Stimulated activated CD4-positive, alpha-beta T cell treated with anti-CD3 and anti-CD28 coated beads, Interleukin-4, amount 100 ng/mL, for 1 hour (primary cell): ENCODE data around the gene RAP1GAP2.
"Not testable (repeated sequence)": the region's sequence is repeated elsewhere in the genome, so short reads cannot be mapped to it uniquely, and the experiment has no call there.

ENCODE experiments used
- DNase-seq: peaks from one replicate; pipeline ENCODE4 v3.0.0-alpha.2; 2020

RAP1GAP2 gene

DNA sequence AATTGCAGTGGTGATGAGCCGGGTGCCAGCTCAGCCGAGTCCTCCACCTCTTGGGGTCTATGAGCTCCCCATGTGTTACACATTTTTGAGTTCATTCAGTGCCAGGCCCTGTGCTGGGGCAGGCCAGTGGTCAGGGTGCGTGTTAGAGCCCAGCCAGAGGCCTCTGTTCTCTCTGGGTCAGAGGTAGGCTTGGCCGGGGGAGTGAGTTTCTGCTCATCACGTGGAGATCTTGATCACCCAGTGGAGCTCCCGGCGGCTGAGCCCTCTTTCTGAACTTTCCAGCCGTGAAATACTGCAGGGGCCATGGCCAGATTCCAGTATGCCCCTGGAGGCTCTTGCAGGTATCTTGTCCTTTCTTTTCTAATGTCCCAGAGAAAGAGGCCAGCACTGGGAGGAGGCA is 93.0 kb downstream of the RAP1GAP2 start:
- no peak for DNase-seq

DNA sequence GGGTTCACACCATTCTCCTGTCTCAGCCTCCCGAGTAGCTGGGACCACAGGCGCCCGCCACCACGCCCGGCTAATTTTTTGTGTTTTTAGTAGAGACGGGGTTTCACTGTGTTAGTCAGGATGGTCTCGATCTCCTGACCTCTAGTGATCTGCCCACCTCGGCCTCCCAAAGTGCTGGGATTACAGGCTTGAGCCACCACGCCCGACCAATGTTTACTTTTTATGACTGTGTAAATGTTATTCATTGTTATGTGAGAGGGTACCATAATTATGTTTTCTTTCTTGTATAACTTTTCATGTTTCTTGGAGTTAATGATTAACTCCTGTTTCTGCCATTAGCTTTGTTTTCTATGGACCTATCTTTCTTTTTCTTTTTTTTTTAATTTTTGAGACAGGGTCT is 94.5 kb downstream of the RAP1GAP2 start:
- not testable (repeated sequence) for DNase-seq

DNA sequence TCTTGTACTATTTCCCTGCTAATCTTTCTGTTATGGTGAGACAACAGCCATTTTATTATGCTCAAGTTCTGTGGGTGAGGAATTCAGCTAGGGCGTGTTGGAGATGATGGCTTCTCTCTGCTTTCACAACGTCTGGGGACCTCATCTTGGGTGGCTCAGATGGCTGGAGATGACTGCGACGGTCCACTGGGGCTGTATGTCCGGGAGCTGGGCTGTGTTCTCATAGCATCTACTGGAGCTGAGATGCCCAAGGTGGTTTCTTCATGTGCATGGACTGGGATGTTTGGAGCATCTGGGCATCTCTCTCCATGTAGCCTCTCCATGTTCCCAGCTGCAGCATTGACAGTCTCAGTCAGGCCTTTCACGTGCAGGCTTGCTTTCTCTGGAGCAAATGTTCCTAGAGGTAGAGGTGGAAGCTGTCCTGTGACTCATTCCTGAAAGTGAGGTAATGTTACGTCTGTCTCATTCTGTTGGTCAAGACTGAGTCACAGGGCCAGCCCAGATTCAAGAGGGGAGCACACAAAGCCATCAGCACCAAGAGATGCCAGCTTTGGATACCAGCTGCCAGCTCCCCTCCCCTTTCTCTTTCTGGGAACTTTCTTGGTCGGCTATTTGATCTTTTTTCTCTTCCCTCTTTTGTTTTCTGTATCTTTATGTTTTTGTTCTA is 96.2 kb downstream of the RAP1GAP2 start:
- DNase-seq = no peak

DNA sequence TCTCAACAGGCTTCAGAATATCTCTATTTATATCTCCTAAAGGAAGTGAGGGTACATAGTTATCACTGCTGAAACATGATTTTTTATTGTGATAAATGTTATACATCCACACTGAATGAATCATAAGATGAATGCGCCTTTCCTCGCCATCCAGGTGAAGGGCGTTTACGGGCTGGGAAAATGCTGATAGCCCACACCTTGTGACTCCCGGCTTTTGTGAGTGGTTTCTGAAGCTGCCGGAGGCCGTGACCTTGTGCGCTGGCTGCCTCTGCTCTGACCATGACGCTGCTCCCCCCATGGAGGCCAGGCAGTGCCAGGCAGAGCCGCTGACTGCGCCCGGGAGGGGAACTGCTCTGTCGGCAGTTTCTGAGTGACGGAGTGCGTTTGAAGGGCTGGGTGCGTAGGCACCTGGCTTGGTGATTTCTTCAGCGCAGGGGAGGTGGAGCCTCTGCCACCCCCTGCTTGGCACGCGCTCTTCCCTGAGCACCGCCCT is 97.2 kb downstream of the RAP1GAP2 start:
- DNase-seq = no peak

DNA sequence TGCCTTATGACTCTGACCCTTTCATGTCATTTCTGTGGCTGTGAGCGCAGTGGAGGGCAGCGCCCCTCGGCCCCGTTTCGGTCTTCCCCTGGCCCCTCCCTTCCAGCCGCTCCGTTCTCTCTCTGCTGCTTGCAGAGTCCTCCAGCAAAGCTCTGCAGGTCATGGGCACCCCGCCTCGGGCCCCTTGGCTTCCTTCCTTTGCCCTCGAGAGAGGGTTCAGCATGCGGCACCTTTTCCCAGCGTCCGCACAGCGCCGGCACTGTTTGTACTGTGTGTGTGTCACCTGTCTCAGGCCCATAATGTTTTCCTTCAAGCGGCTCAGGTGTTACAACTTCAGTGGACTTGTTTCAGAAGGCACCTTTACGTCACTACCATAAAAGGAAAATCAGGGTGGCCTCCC is 98.5 kb downstream of the RAP1GAP2 start:
- DNase-seq = no peak

DNA sequence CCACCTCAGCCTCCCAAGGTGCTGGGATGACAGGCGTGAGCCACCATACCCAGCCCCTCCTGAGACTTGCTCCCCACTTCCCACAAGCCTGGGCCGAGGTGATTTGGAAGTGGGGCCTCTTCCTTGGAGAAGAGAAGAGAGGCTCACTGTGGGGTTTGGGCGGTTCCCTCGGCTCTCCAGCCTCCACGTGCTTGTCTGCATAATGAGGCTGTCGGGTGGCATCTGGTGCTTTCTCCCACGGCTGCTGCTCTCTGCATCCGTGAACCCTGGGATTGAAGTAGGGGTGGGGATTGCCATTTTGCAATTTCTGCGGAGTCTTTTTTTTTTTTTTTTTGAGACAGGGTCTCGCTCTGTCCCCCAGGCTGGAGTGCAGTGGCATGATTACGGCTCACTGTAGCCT is 101.4 kb downstream of the RAP1GAP2 start:
- DNase-seq = no peak

DNA sequence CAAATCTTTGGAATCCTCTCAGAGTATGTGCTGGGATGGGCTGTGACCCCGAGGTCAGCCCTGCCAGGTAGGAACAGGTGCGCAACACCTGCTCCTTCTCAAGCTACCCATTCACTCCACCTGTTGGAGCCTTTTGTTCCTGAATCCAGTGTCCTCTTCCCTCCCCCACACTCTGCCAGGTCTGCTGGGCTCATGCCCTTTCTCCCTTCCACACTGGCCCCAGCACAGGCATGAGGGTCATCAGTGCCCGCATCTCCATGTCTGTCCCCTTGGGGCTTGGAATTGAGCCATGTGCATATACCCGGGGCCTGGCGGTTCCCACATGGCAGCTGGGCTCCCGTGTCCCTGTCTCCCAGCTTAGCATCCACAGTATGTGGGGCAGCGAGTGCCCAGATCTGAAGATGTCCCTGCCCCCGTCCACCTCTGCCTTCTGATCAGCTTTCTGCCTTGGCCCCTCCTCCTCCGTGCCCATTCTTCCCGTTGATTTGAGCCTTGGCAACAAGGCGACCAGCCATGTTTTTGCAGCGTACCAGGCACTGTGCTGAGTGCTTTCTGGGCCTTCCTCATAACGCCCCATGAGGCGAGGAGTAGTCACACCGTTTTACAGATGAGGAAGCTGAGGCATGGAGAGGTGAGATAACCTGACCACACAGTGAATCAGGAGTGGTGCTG is 102.2 kb downstream of the RAP1GAP2 start:
- DNase-seq = no peak

DNA sequence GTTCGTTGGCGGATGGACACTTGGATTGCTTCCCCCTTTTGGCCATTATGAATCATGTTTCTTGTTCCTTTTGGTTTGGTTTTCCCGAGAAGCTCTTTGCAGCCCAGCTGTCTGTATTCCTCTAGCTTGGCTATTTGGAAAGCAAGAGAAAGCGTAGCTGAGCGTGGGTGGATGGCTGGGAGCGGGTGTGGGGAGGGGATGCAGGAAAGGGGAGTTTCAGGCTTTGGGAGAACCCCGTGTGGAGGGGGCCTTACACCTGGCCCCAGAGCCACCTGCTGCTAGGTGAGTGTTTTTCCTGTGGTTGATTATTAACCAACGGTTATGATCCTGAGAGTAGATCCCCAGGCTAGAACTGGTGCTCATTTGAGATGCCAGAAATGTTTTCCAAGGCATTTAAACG is 103.7 kb downstream of the RAP1GAP2 start:
- DNase-seq = no peak

DNA sequence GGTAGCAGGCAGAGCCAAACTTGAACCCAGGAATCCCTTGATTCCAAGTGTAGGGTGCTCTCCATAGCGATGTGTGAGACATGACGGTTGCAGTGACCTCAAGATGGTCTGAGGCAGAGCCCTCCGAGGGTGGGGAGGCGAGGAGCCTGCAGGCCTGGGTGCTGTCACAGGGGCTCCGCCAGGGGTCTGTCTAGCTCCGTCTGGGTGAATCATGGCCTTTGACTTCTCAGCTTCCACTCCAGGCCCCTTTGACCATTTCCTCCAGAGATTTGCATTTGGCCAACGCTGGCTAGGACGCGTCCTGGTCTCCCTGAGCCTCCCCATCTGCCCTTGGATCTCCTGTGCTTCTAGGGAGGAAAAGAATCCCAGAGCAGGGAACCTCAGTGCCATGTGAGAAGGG is 104.6 kb downstream of the RAP1GAP2 start:
- DNase-seq = no peak

DNA sequence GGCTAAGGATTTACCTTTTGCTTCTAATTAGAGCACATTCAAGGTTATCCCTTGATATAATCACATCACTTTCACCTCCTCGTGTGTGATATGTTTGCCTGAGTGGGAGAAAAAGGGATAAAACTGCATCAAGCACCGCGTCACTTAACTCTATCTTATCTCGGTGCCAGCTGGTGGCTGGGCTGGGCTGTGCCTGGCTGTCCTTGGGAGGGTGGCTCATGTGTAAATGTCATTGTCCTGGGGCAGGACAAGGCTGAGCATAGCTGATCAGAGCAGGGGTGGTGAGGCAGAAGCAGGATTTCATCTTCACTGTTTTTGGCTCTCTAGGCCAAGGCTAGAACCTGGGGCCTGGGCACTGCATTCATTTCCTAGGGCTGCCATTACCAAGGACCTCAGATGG is 105.3 kb downstream of the RAP1GAP2 start:
- DNase-seq = no peak

DNA sequence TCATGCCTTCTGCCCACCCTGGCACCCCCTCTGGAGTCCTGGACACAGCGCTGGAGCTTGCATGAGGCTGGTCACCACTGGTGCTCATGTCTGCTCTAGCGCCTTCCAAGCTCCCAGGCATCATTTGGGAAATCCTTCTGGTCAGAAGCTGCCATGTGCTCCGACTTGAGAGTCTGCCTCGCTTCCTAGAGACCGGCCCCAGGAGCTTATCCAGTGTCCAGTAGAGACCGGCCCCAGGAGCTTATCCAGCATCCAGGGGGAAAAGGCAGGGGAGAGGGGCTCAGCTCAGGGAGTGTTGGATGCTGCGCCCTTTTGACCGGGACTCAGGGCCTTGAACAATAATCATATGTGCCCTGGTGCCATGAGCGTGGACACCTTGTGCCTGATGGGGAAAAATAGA is 106.3 kb downstream of the RAP1GAP2 start:
- DNase-seq = no peak

DNA sequence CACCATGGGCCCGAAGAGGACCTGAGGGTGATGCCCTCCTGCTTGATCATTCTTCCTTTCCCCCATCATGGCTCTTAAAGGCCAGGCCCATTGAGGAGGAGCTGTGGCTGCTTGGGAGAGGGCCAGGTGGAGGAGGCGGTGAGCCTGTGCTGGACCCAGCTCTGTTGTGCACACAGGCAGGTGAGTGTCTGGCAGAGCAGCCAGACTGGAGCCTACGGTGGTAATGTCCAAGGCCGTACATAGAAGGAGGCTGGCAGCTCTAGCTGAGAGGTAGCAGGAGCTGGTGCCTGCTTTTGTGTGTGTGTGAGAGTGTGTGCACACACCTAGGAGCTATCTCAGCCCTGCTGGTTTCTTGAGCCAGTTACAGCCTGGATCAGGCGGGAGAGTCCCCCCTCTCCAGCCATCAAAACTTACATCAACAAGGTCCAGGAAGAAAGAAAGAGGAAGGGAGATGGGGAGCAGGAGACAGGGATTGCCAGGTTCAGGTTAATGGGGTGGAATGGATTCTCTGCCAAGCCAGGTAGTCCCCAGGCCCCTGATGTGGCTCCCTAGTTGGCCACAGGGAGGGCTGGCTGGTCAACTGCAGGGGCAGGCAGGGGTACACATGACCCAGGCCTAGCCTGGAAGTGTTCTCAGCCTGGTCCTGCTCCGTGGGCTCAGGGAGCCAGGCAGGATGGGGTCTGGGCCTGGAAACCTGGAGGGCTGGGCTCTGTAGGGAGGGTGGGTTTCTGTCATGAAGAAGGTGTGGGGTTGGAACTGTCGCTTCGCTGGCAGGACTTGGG is 107.1 kb downstream of the RAP1GAP2 start:
- DNase-seq = no peak

DNA sequence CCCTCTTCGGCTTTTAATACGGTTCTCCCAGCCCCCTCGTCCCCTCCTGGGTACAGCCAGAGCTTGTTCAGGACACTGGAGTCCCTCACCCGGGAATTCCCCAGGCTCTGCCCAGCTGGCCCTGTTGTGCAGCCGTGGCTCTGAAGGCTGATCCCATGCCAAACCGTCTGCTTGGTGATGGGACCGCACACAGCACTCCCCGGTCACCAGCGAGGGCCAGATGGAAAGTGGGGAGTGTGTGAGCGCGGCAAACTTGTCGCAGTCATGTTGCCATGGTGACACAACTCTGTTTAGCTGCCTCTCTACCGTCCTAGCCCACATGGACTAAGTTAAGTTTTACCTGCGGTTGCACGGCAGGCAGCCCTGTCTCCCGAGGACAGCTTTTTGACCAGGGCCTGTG is 107.9 kb downstream of the RAP1GAP2 start:
- DNase-seq = no peak

DNA sequence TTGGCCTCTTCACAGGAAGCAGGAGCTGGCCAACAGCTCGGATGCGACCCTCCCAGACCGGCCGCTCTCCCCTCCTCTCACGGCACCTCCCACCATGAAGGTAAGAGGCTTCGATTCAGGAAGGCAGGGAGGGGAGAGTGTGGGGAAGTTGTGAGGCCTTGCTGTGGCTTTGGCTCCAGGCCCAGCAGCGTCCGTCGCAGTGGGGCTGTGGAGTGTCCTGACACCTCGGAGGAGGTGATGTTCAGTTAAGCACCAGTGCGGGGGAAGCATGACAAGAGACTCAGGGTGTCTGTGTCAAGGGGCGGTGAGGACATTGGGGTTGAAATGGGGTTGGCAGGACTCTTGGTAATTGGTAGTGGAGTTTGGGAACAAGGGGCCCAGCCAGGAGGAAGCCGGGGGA is 109.0 kb downstream of the RAP1GAP2 start:
- no peak for DNase-seq

DNA sequence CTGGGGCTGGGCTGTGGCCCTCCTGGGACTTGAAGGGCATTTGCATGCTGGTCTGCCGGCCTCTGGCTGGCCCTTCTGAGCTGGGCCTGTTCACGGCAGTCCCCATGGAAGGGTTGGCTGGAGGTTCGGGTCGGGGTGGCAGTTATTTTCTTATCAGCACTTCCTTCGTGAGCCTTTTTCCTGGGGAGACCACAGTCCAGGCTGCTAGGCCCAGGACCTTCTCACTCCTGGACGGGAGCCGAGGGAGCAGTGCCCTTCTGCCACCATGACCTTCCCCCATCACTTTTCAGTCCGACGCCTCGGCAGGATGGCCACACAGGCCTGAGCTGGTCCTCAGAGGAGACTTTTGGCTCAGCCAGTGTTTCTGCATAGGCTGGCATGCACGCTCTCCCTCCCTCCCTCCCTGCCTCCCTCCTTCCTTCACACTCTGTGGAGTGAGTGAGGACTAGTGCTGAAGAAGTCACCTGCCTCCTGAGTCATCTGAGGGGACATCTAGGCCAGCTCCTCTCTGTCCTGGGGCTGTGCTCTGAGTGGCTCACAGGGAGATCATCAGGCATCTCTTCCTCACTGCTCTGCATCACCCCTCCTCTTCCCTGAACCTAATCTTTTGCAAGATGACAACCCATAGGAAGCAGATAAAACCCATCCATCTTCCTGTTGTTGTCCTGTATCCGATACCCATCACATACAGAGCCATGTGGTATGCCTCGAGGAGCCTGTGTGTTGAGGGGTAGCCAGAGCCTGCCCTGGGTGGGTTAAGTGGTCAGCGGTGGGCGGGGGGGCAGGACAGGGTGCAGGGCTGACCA is 109.7 kb downstream of the RAP1GAP2 start:
- DNase-seq = no peak

DNA sequence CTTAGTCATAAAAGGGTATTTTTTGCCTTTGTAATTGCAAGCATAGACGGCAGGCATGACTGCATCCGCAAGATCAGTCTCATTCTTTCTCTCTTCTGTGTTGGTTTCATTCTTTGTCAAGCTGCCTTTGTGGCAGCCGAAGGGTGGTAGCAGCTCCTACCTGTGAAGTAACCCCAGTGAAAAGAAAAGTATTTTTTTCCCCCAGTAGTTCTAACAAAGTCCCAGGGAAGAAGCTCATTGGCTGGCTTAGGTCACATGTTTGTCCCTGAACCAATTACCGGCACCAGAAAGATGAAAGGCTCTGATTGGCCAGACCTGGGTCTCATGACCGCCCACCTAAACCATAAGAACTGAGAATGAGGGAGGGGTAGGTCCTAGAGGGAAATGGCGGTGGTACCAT is 110.7 kb downstream of the RAP1GAP2 start:
- peak; percentile 26 for DNase-seq

DNA sequence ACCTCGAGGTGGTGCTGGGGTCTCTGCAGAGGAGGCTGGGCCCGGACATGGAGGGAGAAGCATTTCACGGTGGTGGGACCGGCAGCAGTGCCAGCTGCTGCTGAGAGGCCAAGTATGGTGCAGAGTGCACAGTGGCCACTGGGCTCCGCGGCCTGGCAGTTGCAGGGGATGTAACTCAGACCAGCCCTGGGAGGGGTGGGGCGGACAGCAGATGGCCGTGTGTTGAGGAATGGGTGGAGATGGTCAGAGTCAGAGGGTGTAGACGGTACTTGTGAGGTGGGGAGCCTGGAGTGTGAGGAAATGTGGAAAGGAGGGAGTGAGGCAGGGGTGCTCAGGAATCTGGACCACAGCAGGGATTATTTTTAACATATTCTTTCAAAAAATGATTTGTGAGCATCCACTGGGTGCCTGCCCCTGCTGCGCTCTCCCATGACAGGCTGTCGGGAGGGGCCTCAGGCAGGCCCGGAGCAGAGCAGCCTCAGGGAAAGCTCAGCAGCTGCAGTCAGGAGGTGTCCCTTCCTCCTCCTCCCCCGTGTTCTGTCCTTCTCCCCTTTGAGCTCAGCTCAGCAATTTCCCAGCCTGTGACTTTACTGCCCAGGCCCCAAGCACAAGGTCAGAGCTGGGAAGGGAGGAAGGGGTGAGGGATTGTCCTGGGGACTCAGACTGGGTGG is 113.1 kb downstream of the RAP1GAP2 start:
- DNase-seq = no peak

DNA sequence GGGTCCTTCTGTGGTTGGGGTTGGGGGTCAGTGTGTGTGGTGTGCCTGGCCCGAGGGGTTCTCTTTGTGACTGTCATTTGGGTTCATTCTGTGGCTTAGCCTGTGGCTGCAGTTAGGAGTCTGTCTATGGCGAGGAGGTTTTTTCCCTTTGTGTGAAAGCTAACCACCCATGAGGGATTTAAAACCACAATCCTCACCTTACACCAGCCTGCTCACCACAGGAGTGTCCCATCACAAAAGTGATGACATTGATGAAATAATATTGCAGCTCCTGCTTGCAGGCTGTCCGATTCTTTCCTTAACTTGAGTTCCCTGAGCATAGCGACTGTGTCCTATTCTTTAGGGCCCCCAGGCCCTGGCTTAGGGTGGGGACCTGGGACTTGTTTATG is 113.6 kb downstream of the RAP1GAP2 start:
- no peak for DNase-seq

DNA sequence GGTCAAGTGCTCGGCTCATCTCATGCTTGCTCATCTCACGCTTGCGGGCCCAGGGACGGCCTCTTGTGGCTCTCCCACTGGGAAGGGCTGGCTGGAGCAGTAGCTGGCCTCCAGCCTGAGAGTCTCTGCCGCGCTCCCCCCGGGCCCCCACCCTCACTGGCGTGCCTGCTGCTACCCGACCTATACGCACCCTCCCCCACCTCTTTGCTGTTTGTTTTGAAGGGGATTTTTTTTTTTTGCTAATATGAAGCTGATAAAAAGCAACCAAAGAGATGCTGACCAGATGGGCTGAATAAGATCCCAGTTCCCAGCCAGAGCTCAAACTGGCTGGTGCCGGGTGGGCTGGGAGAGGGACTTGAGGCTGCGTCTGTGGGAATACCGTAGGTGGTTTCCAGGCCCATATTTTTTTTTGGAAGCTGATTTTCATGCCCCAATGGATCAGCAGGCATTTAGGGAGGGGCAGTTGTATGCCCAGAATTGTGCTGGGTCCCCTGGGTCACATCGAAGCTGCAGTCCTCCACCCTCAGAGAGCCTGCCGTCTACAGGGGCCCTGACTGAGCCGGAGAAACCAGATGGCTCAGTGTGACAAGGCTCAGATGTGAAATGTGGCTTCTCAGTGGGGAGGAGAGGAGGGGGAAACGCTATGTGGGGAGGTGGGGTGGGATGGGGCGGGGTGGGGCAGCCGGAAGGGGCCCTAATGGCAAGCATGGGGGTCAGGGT is 115.0 kb downstream of the RAP1GAP2 start:
- DNase-seq = no peak

DNA sequence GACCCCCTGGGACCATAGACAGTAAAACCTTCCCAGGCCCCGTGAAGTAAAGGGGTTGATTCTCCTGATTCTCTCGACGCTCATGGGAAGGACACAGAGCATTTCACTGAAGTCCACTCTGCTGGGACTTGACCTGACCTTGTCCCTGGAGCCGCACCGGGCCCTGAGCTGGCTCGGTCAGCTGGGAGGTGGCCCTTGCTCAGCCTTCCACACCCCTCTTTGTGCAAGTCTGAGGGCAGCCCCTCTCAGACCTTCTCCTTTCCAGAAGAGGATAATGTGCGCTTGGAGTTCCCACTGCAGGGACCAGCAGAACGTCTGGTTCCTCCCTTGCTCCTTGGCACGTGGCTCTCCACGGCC is 115.5 kb downstream of the RAP1GAP2 start:
- DNase-seq = no peak

DNA sequence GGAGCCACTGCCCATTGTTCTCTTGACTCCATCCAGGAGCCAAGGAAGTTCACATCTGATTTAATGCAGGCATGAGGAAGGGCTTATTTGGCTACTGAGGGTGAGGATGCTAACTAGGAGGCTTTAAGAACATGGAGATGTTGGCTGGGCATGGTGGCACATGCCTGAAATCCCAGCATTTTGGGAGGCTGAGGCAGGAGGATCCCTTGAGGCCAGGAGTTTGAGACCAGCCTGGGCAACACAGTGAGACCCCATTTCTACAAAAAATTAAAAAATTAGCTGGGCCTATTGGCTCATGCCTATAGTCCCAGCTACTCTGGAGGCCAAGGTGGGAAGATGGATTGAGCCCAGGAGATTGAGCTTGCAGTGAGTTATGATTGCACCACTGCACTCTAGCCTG is 116.5 kb downstream of the RAP1GAP2 start:
- no peak for DNase-seq

DNA sequence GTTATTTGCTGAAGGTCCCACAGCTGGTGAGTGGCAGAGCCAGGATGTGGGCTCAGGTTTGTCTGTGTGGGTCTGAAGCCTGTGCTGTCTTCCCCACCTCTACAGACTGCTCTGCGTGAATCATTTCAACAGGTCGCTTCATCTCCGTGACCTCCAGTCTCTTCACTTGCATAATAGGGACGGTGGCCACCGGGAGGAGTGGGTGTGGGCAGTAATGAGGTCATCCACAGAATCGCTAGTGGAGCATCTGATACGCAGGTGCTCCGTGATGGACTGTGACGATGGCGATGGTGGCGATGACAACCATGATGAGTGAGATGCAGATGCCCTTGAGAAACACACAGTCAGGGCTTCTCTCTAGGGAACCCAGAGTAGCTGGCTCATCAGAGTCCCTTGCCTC is 120.2 kb downstream of the RAP1GAP2 start:
- DNase-seq = no peak
